ENCODE measurements around the gene SLC12A7.

Gene SLC12A7

DNA sequence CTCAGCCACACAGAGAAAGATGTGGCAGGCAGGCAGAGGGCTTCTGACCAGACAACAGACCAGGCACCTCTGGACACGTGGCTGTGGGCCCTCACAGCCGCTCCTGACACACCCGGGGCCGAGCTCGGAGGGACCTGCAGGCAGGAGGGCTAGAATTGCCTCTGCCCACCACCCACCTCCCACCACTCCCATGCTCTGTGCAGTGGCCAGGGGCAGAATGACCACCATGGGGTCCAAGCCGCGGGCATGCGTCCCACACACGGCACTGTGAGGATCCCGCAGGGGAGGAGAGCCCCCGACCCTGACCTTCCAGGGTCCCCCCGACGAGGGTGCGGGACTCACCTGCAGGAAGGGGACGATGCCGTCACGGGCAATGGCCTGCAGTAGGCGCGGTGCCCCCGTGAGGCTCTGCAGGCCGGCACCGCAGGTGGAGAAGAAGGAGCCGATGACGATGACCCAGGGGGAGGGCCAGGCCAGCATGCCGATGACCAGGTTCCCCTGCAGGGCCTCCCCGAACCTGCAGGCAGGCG lies 34.3 kb downstream of the SLC12A7 start:
- Mint-ChIP-seq H3K27ac (no peak overlapping the region), H3K9me3 (no peaks in the 10 kb centered on the region), H3K4me1 (ENCODE audit: low read depth) (no peaks in the 10 kb centered on the region), H3K36me3 (ENCODE audit: low read depth) (peaks cover 11% of the 10 kb centered on the region), H3K4me3 (no peak overlapping the region), H3K27me3 (no peaks in the 10 kb centered on the region)

DNA sequence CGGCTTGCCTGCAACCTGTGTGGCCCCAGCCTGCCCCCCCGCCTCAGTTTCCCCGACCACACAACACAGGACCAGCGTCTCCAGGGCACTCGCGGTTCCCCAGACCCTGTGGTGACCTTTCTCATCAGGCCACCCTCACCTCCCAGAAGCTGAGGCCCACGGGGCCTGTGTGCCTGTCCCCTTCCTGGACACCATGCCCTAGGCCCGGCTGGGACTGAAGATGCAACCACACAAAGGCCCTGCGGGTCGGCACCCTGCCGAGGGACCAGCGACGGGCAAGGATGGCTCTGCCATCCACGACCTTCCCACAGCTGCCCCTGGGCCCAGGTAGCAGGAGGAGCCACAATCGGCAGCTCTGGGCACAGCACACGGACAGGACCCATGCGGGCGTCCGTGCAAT lies 34.8 kb downstream of the SLC12A7 start:
- Mint-ChIP-seq H3K36me3 (ENCODE audit: low read depth) (peaks cover 11% of the 10 kb centered on the region), H3K4me1 (ENCODE audit: low read depth) (no peaks in the 10 kb centered on the region), H3K9me3 (no peaks in the 10 kb centered on the region), H3K4me3 (no peak overlapping the region), H3K27ac (no peak overlapping the region), H3K27me3 (no peaks in the 10 kb centered on the region)

DNA sequence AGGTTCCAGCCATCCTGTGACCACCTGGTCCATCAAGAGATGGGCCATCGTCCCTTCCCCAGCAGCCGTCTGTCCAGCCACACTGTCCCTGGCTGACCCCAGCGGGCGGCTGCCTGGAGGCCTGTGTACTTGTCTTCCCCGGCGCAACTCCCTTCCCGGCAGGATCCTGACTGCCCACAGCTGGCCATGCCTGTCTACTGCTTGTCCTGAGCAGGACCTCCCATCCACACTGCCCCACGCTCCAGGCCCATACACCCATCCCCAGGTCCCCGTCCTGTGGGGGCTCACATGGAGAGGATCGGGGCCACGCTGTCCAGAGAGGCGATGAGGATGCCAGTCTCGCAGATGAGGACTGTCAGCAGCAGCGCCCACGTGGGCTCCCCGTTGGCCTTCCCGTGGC lies 35.5 kb downstream of the SLC12A7 start:
- Mint-ChIP-seq H3K27me3 (no peaks in the 10 kb centered on the region), H3K4me1 (ENCODE audit: low read depth) (no peaks in the 10 kb centered on the region), H3K27ac (no peak overlapping the region), H3K36me3 (ENCODE audit: low read depth) (peaks cover 8% of the 10 kb centered on the region), H3K4me3 (no peak overlapping the region), H3K9me3 (no peaks in the 10 kb centered on the region)

DNA sequence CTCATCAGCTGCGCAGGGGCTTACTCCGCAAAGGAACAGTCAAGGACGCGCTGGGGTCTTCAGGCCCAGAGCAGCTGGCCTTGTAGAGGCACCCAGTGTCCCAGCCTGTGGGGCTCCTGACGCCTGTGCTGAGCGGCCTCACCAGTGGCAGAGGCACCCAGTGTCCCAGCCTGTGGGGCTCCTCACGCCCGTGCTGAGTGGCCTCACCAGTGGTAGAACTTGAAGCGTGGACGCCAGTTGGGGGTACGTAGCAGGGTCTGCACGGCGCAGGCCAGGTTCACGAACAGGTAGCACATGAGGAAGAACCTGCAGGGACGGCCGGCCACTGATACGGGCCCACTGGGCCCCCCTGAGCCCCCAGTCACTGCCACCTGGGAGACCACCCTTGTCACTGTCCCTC lies 35.9 kb downstream of the SLC12A7 start:
- no peak overlapping the region for H3K4me3 Mint-ChIP-seq
- H3K4me1 Mint-ChIP-seq (ENCODE audit: low read depth) = no peaks in the 10 kb centered on the region
- no peaks in the 10 kb centered on the region for H3K27me3 Mint-ChIP-seq
- no peak overlapping the region for H3K27ac Mint-ChIP-seq
- peaks cover 3% of the 10 kb centered on the region for H3K36me3 Mint-ChIP-seq (ENCODE audit: low read depth)
- no peaks in the 10 kb centered on the region for H3K9me3 Mint-ChIP-seq

DNA sequence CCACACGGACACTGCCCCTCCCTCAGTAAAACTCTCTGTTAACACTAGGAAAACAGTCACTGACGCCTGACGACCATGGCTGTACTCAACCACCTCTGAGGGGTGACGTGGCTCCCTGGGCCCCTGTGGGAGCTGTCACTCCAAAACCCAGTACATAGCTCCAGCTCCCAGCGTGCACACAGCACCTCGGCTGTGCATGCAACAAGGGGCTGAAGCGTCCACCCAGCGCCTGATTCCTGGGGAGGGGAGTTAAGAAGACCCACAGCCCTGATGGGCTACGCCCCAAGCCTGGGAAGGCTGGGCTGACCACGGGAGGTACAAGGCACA lies 36.3 kb downstream of the SLC12A7 start:
- H3K4me1 Mint-ChIP-seq (ENCODE audit: low read depth) = no peaks in the 10 kb centered on the region
- no peaks in the 10 kb centered on the region for H3K9me3 Mint-ChIP-seq
- no peaks in the 10 kb centered on the region for H3K27me3 Mint-ChIP-seq
- no peaks in the 10 kb centered on the region for H3K36me3 Mint-ChIP-seq (ENCODE audit: low read depth)
- no peak overlapping the region for H3K27ac Mint-ChIP-seq
- no peak overlapping the region for H3K4me3 Mint-ChIP-seq

DNA sequence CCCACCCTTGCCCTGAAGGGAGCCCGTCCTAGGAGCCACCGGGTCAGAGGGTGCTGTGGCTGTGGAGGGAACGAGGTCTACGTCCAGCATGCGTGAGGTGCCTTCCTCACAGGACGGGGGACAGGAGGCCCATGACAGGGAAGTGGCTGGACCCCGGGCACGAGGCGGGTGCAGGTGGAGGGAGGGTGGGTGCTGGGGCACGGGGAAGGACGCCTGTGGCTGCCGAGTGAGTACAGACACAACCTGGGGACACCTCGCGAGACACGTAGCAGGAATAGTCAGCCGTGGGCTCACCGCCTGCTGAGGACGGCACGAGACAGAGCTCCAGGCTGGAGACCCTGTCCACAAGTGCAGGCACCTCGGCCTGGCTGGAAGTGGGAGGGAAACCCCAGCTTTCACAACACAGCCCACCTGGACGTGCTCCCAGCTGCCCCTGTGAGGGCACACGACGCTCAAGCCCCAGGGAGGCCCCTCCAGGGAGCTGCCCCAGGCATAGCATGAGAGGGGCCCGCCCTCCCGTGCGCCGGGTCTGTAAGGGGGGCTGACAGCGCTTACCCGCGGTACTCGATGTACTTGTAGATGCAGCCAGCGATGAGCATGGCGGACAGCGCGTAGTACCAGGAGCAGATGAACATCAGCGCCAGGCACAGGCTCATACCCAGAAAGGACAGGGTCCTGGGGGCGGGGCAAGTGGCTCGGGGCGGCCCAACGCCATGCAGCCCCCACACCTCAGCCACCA lies 36.9 kb downstream of the SLC12A7 start:
- H3K27ac Mint-ChIP-seq = no peak overlapping the region
- H3K9me3 Mint-ChIP-seq = no peaks in the 10 kb centered on the region
- H3K4me3 Mint-ChIP-seq = no peak overlapping the region
- H3K27me3 Mint-ChIP-seq = no peaks in the 10 kb centered on the region
- no peaks in the 10 kb centered on the region for H3K4me1 Mint-ChIP-seq (ENCODE audit: low read depth)
- H3K36me3 Mint-ChIP-seq (ENCODE audit: low read depth) = no peaks in the 10 kb centered on the region

DNA sequence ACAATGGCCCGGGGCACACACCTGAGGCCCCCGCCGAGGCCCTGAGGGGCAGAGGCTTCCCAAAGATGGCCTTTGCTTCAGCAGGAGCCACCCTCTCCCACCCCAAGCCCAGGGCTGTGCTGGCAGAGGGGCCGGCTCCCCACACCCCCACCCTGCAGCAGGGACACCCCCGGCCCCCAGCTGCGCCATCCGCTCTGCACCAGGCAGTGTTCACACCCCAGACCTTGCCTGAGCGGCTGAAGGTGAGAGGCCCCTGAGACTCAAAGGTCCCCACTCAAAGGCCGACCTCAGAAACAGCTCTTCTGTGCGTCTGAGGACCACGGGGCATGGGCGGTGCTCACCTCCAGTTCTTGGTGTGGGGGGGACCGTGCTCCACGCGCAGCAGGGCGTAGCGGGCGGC lies 37.6 kb downstream of the SLC12A7 start:
- Mint-ChIP-seq H3K27ac (no peak overlapping the region), H3K27me3 (no peaks in the 10 kb centered on the region)

DNA sequence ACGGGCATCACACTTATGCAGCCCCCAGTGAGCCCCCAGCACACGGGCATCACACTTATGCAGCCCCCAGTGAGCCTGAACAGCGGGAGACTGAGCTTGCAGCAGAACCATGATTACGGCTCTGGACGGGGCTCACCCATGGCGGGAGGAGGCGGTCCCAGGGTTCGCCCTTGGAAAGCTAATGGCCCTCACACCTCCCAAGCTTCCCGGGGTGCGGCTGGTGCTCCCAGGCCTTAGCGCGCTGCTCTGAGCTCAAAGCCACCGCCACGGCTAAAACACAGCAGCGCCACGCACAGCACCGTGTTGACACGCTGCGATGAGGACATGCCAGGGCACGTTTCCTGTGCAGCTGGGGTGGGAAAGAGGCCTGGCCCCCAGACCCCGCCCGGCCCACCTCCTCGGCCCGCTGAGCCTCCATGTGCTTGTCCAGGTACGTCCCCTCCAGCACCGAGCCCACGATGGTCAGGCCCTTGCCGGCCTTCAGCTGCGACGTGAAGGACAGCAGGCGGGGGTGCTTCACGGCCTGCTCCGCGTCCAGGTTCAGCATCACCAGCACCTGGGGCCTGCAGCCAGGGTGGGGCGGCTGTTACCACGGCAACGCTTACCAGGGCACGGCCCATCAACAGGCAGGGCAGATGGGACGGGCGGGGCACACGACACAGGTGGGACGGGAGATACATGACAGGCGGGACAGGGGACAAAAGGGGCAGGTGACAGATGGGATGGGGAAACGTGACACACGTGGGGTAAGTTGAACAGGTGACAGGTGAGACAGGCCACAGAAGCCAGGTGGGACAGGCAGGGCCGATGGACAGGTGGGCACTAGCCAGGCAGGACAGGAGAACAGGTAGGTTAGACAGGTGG lies 38.4 kb downstream of the SLC12A7 start:
- Mint-ChIP-seq H3K4me3 (no peak overlapping the region), H3K27ac (no peak overlapping the region), H3K9me3 (no peaks in the 10 kb centered on the region), H3K36me3 (ENCODE audit: low read depth) (no peaks in the 10 kb centered on the region), H3K4me1 (ENCODE audit: low read depth) (no peaks in the 10 kb centered on the region), H3K27me3 (no peaks in the 10 kb centered on the region)

More for the DNA sequence above, 37.6 kb downstream of the SLC12A7 start:
- Mint-ChIP-seq H3K9me3 (no peaks in the 10 kb centered on the region), H3K4me3 (no peak overlapping the region), H3K4me1 (ENCODE audit: low read depth) (no peaks in the 10 kb centered on the region), H3K36me3 (ENCODE audit: low read depth) (no peaks in the 10 kb centered on the region)

DNA sequence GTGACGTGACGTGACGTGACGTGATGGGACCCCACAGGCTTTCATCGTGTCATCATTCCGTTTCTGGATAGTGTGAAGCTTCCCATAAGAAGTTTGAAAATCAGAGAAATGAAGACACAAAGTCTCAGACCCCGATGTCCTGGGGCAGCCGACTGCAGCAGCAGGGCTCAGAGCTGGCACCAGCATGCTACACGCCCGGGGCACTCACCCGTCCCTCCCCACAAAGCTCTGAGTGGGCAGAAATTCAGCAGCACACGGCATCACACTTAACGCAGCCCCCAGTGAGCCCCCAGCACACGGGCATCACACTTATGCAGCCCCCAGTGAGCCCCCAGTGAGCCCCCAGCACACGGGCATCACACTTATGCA lies 42.2 kb downstream of the SLC12A7 start:
- Mint-ChIP-seq H3K9me3 (no peaks in the 10 kb centered on the region), H3K27ac (no peak overlapping the region), H3K36me3 (ENCODE audit: low read depth) (no peaks in the 10 kb centered on the region), H3K4me3 (no peak overlapping the region), H3K4me1 (ENCODE audit: low read depth) (no peaks in the 10 kb centered on the region), H3K27me3 (no peaks in the 10 kb centered on the region)

DNA sequence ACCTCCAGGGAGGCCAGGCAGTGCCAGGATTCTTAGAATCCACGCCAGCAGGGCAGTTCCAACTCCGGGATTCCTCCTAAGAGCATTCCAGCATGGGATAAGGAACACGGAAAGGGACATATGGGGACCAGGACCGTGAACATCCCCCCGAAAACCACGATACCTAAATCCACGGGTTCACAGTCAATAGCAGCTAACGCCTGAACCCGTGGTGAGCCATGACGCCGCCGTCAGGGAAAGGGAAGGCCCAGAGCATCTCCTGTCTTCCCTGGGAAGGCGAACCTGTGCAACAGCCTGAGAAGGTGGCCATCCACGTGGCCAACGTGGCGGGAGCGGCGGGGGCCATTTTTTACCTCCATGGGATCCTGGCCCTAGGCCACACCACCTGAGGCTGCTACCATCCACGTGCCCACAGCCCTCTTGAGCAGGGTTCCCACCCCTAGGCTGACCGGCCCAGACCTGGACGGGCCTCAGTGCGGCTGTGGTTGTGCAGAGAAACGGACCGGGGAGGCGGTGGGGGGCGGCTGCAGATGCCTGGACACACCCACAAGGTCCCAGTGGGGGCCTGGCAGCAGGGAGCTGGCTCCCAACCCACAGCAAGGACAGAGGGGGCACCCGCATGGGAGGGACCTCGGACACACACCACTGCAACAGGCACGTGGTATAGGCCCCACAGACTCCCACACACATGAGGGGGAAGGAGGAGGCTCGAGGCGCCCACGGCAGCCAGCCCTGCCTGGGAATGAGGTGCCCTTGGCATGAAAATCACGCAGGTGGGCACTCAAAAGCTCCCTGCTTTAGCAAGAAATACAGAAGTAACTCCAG lies 42.8 kb downstream of the SLC12A7 start:
- H3K4me3 Mint-ChIP-seq = no peak overlapping the region
- no peaks in the 10 kb centered on the region for H3K27me3 Mint-ChIP-seq

DNA sequence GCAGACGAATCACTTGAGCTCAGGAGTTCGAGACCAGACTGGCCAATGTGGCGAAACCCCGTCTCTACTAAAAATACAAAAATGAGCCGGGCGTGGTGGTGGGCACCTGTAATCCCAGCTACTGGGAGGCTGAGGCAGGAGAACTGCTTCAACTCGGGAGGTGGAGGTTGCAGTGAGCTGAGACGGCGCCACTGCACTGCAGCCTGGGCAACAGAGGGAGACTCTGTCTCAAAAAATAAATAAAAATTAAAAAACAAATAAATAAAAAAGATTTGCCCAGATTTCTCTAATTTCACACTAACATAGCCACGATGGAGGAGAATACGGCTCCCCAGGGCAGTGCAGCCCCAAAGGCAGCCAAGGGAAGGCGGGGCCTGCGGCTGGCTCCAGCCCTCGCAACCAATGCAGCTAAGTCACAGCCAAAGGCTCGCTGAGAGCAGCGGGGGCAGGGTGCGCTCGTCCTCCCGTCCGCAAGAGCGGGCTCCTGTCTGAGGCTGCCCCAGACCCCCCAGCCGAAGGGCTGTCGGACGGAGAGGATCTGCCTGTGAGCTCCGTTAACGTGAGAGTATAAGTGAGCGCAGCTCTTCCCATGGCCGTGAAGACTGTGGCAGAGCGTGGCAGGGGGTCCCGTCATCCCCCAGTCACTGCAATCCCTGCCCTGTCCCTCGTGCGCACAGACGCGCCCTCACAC lies 43.5 kb downstream of the SLC12A7 start:
- Mint-ChIP-seq H3K27ac (no peak overlapping the region), H3K9me3 (no peaks in the 10 kb centered on the region), H3K4me3 (no peak overlapping the region), H3K36me3 (ENCODE audit: low read depth) (no peaks in the 10 kb centered on the region), H3K27me3 (no peaks in the 10 kb centered on the region), H3K4me1 (ENCODE audit: low read depth) (no peaks in the 10 kb centered on the region)

More for the DNA sequence above, 42.8 kb downstream of the SLC12A7 start:
- Mint-ChIP-seq H3K36me3 (ENCODE audit: low read depth) (no peaks in the 10 kb centered on the region), H3K9me3 (no peaks in the 10 kb centered on the region), H3K4me1 (ENCODE audit: low read depth) (no peaks in the 10 kb centered on the region), H3K27ac (no peak overlapping the region)

DNA sequence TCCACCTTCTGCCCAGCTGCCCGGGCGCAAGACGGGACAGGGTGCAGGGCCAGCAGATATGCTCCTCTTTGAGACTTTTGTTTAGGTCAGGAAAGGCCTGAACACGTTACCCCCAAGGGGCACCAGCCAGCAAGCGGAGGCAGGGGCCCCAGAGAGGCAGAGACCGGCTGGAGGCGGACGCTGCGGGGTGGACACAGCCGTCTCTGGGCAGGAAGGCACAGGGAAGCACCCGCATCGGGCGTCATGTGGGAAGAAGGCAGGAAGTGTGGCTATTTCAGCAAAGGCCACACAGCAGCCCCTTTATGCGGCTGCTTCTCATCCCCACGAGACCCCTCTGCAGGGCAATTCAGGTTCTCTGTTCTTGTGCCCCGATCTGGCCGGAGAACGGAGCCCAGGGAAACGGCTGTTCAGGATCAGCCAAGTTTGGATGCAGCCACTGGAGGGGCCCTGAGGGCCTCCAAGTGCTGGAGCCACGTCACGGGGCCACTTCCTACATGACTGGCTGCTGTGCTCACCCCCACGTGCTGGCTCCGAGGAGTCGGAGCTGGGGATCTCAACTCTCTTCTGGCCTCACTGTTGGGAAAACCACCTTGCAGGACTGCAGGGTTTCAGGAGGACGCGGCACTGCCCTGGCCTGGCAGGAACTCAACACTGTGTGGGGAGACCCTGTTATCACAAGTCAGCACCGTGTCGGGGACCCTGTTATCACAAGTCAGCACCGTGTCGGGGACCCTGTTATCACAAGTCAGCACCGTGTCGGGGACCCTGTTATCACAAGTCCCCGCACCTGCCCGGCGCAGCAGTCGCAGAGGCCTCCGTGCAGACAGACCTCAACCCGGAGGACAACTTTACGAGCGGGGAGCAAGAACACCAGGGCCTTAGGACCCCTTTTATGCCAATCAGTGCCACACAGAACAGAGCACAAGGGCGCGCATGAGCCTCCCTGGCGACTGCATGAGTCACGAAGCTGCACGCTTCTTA lies 44.4 kb downstream of the SLC12A7 start:
- no peaks in the 10 kb centered on the region for H3K9me3 Mint-ChIP-seq
- no peaks in the 10 kb centered on the region for H3K4me1 Mint-ChIP-seq (ENCODE audit: low read depth)
- no peak overlapping the region for H3K27ac Mint-ChIP-seq
- no peaks in the 10 kb centered on the region for H3K27me3 Mint-ChIP-seq
- H3K36me3 Mint-ChIP-seq (ENCODE audit: low read depth) = no peaks in the 10 kb centered on the region
- no peak overlapping the region for H3K4me3 Mint-ChIP-seq

DNA sequence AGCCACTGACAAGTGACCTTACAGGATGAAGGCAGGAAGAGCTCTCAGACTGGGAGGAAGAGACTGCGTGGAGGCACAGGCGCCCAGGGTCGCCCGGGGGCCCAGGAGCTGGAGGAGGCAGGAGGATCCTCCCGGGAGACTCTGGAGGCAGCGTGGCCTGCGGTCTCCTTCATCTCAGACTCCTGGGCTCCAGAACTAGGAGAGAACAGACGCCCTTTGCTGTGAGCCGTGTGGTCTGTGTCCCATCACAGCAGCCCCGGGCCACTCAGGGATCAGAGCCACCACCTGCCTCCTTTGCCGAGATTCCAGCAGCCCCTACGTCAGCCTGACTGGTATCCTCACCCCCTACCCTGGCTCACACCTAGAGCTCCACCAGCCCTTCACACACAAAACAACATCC lies 45.2 kb downstream of the SLC12A7 start:
- Mint-ChIP-seq H3K9me3 (no peaks in the 10 kb centered on the region), H3K36me3 (ENCODE audit: low read depth) (no peaks in the 10 kb centered on the region), H3K27ac (no peak overlapping the region), H3K4me1 (ENCODE audit: low read depth) (no peaks in the 10 kb centered on the region), H3K4me3 (no peak overlapping the region), H3K27me3 (no peaks in the 10 kb centered on the region)

Measured in stimulated activated naive CD8-positive, alpha-beta T cell treated with anti-CD3 and anti-CD28 coated beads, Interleukin-15, Interleukin-2, amounts not matched to agents 100 ng/mL and 50 ng/mL, for 24 hours (primary cell).